Measurements from ENCODE around the gene OR6S1. TPM values are rescaled to one million over a fixed set of nuclear protein-coding genes. Genes with fewer than 3 reads are reported as not detected.

The OR6S1 gene
- total RNA-seq, 1 experiment from 2014 or later, result not detected

DNA sequence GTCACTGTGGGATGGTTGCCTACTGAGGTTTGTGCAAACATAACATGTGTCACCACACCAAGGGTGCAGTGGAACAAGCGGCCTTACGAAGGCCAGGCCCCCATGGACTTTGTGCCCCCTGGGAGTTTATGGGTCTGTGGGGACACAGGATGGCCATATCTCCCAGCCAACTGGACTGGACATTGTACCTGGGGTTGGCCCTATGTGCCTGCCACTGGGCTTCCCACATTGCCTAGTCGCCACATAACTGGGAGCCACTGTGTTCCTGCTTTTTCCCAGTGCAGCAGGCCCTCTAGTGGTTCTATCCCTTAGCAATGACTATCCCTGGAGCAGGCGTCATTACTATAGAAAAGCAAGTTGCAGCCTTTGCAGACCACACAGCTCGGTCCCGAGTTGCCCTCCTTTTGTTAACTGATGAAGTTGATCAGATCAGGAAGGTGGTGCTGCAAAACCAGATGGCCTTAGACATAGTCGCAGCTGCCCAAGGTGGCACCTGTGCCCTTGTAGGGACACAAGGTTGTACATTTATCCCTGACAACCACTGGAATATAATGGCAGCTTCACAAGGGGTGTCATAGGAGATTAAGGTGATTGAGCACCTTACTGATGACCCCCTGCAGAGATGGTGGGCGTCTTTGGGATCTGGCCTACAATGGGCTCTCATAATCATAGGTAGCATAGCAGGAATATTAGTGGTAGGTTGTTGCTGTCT, 35.1 kb downstream of the OR6S1 start:
- H3K4me3 ChIP-seq (ENCODE audit: low read depth, low read length), result no peak overlapping the region
- no peak overlapping the region for H3K4me3 Mint-ChIP-seq (ENCODE audit: unreplicated experiment)
- H3K36me3 Mint-ChIP-seq (ENCODE audit: insufficient read depth, unreplicated experiment), result no peaks in the 10 kb centered on the region

DNA sequence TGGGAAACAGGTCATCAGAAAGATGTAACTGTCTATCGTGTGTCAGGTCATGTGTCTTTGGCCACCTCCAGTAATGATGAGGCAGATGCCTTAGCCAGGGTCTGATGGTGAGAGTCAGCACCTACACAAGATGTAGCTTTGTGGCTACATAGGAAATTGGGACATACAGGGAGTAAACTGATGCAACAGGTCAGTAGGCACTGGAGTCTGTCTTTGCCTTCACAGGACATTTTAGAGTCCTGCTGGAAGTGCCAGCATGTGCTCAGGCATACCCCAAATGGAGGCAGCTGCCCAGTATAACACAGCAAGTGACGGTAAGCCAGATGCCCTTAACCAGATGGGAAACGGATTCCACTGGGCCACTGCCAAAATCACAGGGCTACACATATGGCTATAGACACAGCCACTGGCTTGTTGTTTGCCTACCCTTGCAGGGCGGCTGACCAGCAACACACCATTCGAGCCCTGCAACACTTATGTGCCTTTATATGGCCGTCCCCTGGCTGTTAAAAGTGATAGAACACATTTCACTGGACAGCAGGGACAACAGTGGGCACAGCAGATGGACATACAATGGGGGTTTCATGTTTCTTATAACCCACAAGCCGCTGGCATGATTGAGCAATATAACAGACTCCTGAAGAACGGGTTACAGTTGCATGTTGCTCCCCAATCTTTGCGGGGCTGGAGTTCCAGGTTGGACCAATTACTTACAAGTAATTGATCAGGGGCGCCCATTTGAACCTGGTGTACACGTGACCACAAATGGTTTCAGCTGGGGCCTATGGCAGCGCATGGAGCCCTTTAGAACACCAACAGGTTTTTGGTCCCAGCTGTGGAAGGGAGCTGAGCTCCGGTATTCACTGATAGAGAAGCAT, 37.4 kb downstream of the OR6S1 start:
- H3K4me3 ChIP-seq (ENCODE audit: low read depth, low read length), result no peak overlapping the region
- H3K27me3 ChIP-seq (replicated peaks; ENCODE audit: control insufficient read depth, insufficient read depth, low read length), result no peaks in the 10 kb centered on the region
- H3K27me3 Mint-ChIP-seq (ENCODE audit: insufficient read depth, unreplicated experiment), result no peaks in the 10 kb centered on the region
- no TSS peak for BruUV-seq (replicated peaks)
- intact Hi-C loops (cut with micrococcal nuclease; ENCODE audit: unreplicated experiment), result no loop called here
- H3K36me3 ChIP-seq (ENCODE audit: control insufficient read depth, insufficient read depth, low read length), result no peaks in the 10 kb centered on the region
- H3K4me3 Mint-ChIP-seq (ENCODE audit: unreplicated experiment), result no peak overlapping the region
- H3K27ac Mint-ChIP-seq (ENCODE audit: unreplicated experiment), result no peak overlapping the region
- DNase-seq, result no peak
- ChIA-PET POLR2A (no interaction called here), CTCF (no interaction called here)
- no peaks in the 10 kb centered on the region for H3K9me3 Mint-ChIP-seq (ENCODE audit: unreplicated experiment)
- H3K9me3 ChIP-seq, result no peaks in the 10 kb centered on the region
- TF ChIP-seq, protein P1, sequence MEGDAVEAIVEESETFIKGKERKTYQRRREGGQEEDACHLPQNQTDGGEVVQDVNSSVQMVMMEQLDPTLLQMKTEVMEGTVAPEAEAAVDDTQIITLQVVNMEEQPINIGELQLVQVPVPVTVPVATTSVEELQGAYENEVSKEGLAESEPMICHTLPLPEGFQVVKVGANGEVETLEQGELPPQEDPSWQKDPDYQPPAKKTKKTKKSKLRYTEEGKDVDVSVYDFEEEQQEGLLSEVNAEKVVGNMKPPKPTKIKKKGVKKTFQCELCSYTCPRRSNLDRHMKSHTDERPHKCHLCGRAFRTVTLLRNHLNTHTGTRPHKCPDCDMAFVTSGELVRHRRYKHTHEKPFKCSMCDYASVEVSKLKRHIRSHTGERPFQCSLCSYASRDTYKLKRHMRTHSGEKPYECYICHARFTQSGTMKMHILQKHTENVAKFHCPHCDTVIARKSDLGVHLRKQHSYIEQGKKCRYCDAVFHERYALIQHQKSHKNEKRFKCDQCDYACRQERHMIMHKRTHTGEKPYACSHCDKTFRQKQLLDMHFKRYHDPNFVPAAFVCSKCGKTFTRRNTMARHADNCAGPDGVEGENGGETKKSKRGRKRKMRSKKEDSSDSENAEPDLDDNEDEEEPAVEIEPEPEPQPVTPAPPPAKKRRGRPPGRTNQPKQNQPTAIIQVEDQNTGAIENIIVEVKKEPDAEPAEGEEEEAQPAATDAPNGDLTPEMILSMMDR (IDR thresholded peaks at IDR 0.05; ENCODE audit: insufficient read depth in 1 of 2, low read depth in 1 of 2, low read length in 1 of 2, severe bottlenecking in 1 of 2, unreplicated experiment in 1 of 2), result no peak
- no peaks in the 10 kb centered on the region for H3K36me3 Mint-ChIP-seq (ENCODE audit: insufficient read depth, unreplicated experiment)
- peaks cover 6% of the 10 kb centered on the region for H3K4me1 Mint-ChIP-seq (ENCODE audit: low read depth, unreplicated experiment)
- H3K4me1 ChIP-seq, result no peaks in the 10 kb centered on the region

More for the DNA sequence above, 35.1 kb downstream of the OR6S1 start:
- Mint-ChIP-seq H3K4me1 (ENCODE audit: low read depth, unreplicated experiment) (peaks cover 6% of the 10 kb centered on the region), H3K9me3 (ENCODE audit: unreplicated experiment) (no peaks in the 10 kb centered on the region), H3K27me3 (ENCODE audit: insufficient read depth, unreplicated experiment) (no peaks in the 10 kb centered on the region), H3K27ac (ENCODE audit: unreplicated experiment) (no peak overlapping the region)
- intact Hi-C loops (cut with micrococcal nuclease; ENCODE audit: unreplicated experiment), result loop anchor here (1.0 to 2.0 kb wide), 2 partner anchors 75 to 194 kb away; partner anchors contain the start of gene TEP1
- TF ChIP-seq, protein P1 (IDR thresholded peaks at IDR 0.05; ENCODE audit: insufficient read depth in 1 of 2, low read depth in 1 of 2, low read length in 1 of 2, severe bottlenecking in 1 of 2, unreplicated experiment in 1 of 2), result peak; percentile 52 to 79
- no peaks in the 10 kb centered on the region for H3K27me3 ChIP-seq (replicated peaks; ENCODE audit: control insufficient read depth, insufficient read depth, low read length)
- ChIA-PET CTCF (interaction anchor here (0.6 to 1.1 kb wide), 2 partner anchors 191 to 260 kb away, joined by 3 read pairs; no protein-coding TSS in a partner anchor), POLR2A (interaction anchor here (0.5 kb wide), 1 partner anchor 189 kb away, joined by 6 read pairs; no protein-coding TSS in a partner anchor)
- no peaks in the 10 kb centered on the region for H3K9me3 ChIP-seq
- BruUV-seq (replicated peaks), result no TSS peak
- no peaks in the 10 kb centered on the region for H3K4me1 ChIP-seq
- DNase-seq, result peak; percentile 68 to 73
- no peaks in the 10 kb centered on the region for H3K36me3 ChIP-seq (ENCODE audit: control insufficient read depth, insufficient read depth, low read length)

GRCh38 chr14:20602583-20602982, 38.9 kb downstream of the OR6S1 start:
- H3K4me1 ChIP-seq, result no peaks in the 10 kb centered on the region
- POLR2A ChIA-PET, result no interaction called here
- no peak overlapping the region for H3K4me3 Mint-ChIP-seq (ENCODE audit: unreplicated experiment)
- H3K4me3 ChIP-seq (ENCODE audit: low read depth, low read length), result no peak overlapping the region
- no peaks in the 10 kb centered on the region for H3K36me3 ChIP-seq (ENCODE audit: control insufficient read depth, insufficient read depth, low read length)
- CTCF ChIA-PET, result no interaction called here
- H3K27ac Mint-ChIP-seq (ENCODE audit: unreplicated experiment), result no peak overlapping the region
- H3K36me3 Mint-ChIP-seq (ENCODE audit: insufficient read depth, unreplicated experiment), result no peaks in the 10 kb centered on the region
- intact Hi-C loops (cut with micrococcal nuclease; ENCODE audit: unreplicated experiment), result no loop called here
- no peaks in the 10 kb centered on the region for H3K27me3 Mint-ChIP-seq (ENCODE audit: insufficient read depth, unreplicated experiment)
- H3K9me3 ChIP-seq, result no peaks in the 10 kb centered on the region
- TF ChIP-seq, protein P1 (IDR thresholded peaks at IDR 0.05; ENCODE audit: insufficient read depth in 1 of 2, low read depth in 1 of 2, low read length in 1 of 2, severe bottlenecking in 1 of 2, unreplicated experiment in 1 of 2), result no peak
- BruUV-seq (replicated peaks), result no TSS peak
- H3K27me3 ChIP-seq (replicated peaks; ENCODE audit: control insufficient read depth, insufficient read depth, low read length), result no peaks in the 10 kb centered on the region
- H3K9me3 Mint-ChIP-seq (ENCODE audit: unreplicated experiment), result no peaks in the 10 kb centered on the region
- H3K4me1 Mint-ChIP-seq (ENCODE audit: low read depth, unreplicated experiment), result no peaks in the 10 kb centered on the region
- DNase-seq, result no peak
